ENCODE results near the gene ZDHHC24. TPM values are rescaled to one million over a fixed set of nuclear protein-coding genes. Genes with fewer than 3 reads are reported as not detected.

The ZDHHC24 gene
- total RNA-seq, 2 donors from 2014 or later: 10.9 to 16.5 TPM

GRCh38 chr11:66580803-66581202 is 35.0 kb upstream of the ZDHHC24 start:
- no peak for DNase-seq (ENCODE audit: low spot score)
- Histone ChIP-seq H3K27me3 (no peaks in the 10 kb centered on the region), H3K4me1 (peaks cover 0 to 8% of the 10 kb centered on the region in 2 donors), H3K36me3 (no peaks in the 10 kb centered on the region), H3K27ac (no peak overlapping the region), H3K9me3 (no peaks in the 10 kb centered on the region), H3K4me3 (no peak overlapping the region)
- TF ChIP-seq CTCF (IDR thresholded peaks at IDR 0.05): no peak

- Histone ChIP-seq H3K4me1 (peaks cover 0 to 8% of the 10 kb centered on the region in 2 donors), H3K9me3 (no peaks in the 10 kb centered on the region), H3K27me3 (no peaks in the 10 kb centered on the region), H3K36me3 (no peaks in the 10 kb centered on the region), H3K27ac (no peak overlapping the region), H3K4me3 (no peak overlapping the region)
- peak; percentile 86 for DNase-seq (ENCODE audit: low spot score)
- peak; percentile 77 to 90 for TF ChIP-seq CTCF (IDR thresholded peaks at IDR 0.05)
Observed at GRCh38 chr11:66579017-66579606, 33.3 kb upstream of the ZDHHC24 start.

GRCh38 chr11:66570850-66571180 is 25.0 kb upstream of the ZDHHC24 start:
- no peaks in the 10 kb centered on the region for H3K9me3 ChIP-seq
- no peaks in the 10 kb centered on the region for H3K27me3 ChIP-seq
- no peak for DNase-seq (ENCODE audit: low spot score)
- H3K4me1 ChIP-seq: peaks cover 0 to 14% of the 10 kb centered on the region in 2 donors
- no peak overlapping the region for H3K4me3 ChIP-seq
- H3K36me3 ChIP-seq: peaks cover 2% of the 10 kb centered on the region
- no peak overlapping the region for H3K27ac ChIP-seq
- TF ChIP-seq CTCF (IDR thresholded peaks at IDR 0.05): no peak

- H3K27ac ChIP-seq: no peak overlapping the region
- H3K4me1 ChIP-seq: peaks cover 0 to 14% of the 10 kb centered on the region in 2 donors
- H3K9me3 ChIP-seq: no peaks in the 10 kb centered on the region
- no peak overlapping the region for H3K4me3 ChIP-seq
- no peaks in the 10 kb centered on the region for H3K27me3 ChIP-seq
- TF ChIP-seq CTCF (IDR thresholded peaks at IDR 0.05): no peak
- no peak for DNase-seq (ENCODE audit: low spot score)
- peaks cover 5% of the 10 kb centered on the region for H3K36me3 ChIP-seq
Observed at GRCh38 chr11:66570079-66570849, 24.4 kb upstream of the ZDHHC24 start.

GRCh38 chr11:66569076-66569475 is 23.2 kb upstream of the ZDHHC24 start:
- H3K4me1 ChIP-seq: peaks cover 0 to 14% of the 10 kb centered on the region in 2 donors
- peak overlapping the region in 1 of 2 donors; percentile 68 for H3K4me3 ChIP-seq
- H3K36me3 ChIP-seq: peaks cover 5% of the 10 kb centered on the region
- no peak for TF ChIP-seq CTCF (IDR thresholded peaks at IDR 0.05)
- H3K27ac ChIP-seq: peak overlapping the region in 1 of 2 donors; percentile 19
- no peaks in the 10 kb centered on the region for H3K9me3 ChIP-seq
- H3K27me3 ChIP-seq: no peaks in the 10 kb centered on the region
- no peak for DNase-seq (ENCODE audit: low spot score)
